Colonic mucosa (tissue), 4 donors: ENCODE data around the gene CHST3. TPM values are rescaled to one million over a fixed set of nuclear protein-coding genes. Genes with fewer than 3 reads are reported as not detected.

Source experiments
- DNase-seq: peaks from one replicate; pipeline ENCODE4 v3.0.0-alpha.2; 2020
- H3K27ac ChIP-seq: fragments of 200-600 bp; one replicate; pipeline ENCODE4 v1.8.0; 2021
- H3K27me3 ChIP-seq: fragments of 200-600 bp; one replicate; pipeline ENCODE4 v1.8.0; 2021
- H3K36me3 ChIP-seq: fragments of 200-600 bp; one replicate; pipeline ENCODE4 v1.8.0; 2021
- H3K4me1 ChIP-seq: fragments of 200-600 bp; one replicate; pipeline ENCODE4 v1.8.0; 2021; ENCODE audit warnings: mild to moderate bottlenecking
- H3K4me3 ChIP-seq: fragments of 200-600 bp; one replicate; pipeline ENCODE4 v1.8.0; 2021
- H3K9ac ChIP-seq, 2 donors: one replicate each; pipeline ENCODE4 v1.7.0; 2013; ENCODE audit warnings: control low read depth in 2 of 2, low read depth in 2 of 2, low read length in 2 of 2
- H3K9me3 ChIP-seq: fragments of 200-600 bp; one replicate; pipeline ENCODE4 v1.8.0; 2021
- CTCF ChIP-seq: fragments of 200-600 bp; IDR thresholded peaks from one replicate; pipeline ENCODE4 v1.8.0; 2022; ENCODE audit warnings: antibody characterized with exemption, mild to moderate bottlenecking
- intact Hi-C: fragments of 100-400 bp; cut with DNase I; formaldehyde crosslinking; loops from one replicate; pipeline ENCODE4 v1.14.1; 2022
- total RNA-seq, 2 donors: library from RNA; stranded (reverse); fragmentation: NEBNext Ultra II Directional in 1 of 2; extraction: Animal tissue kit (Norgen Biotek cat#: 25700) in 1 of 2; gene quantifications; one replicate each; pipeline ENCODE4 v1.2.1, GENCODE V29; 2021
- donor health status: healthy.
- donor health status: DM: no; HTN: no; CAD: no.
- donor health status: DM: no; HTN: no; CAD: no.

CHST3 gene
- total RNA-seq, 2 donors from 2014 or later, result 2.5 to 3.4 TPM

- H3K27ac ChIP-seq, result no peak overlapping the region
- no peaks in the 10 kb centered on the region for H3K27me3 ChIP-seq
- no peaks in the 10 kb centered on the region for H3K4me1 ChIP-seq
- no peaks in the 10 kb centered on the region for H3K36me3 ChIP-seq
- no peak for TF ChIP-seq CTCF
- no peak overlapping the region for H3K4me3 ChIP-seq
- H3K9me3 ChIP-seq, result no peaks in the 10 kb centered on the region
- no peak overlapping the region for H3K9ac ChIP-seq
- intact Hi-C loops, result no loop called here
- no peak for DNase-seq
These were observed 23.4 kb upstream of the CHST3 start for GRCh38 chr10:71940752-71941151.

GRCh38 chr10:71941318-71941717 lies 22.9 kb upstream of the CHST3 start:
- Histone ChIP-seq H3K9me3 (no peaks in the 10 kb centered on the region), H3K27ac (no peak overlapping the region), H3K36me3 (no peaks in the 10 kb centered on the region), H3K9ac (no peak overlapping the region), H3K4me3 (no peak overlapping the region), H3K27me3 (no peaks in the 10 kb centered on the region), H3K4me1 (no peaks in the 10 kb centered on the region)
- no peak for TF ChIP-seq CTCF
- no peak for DNase-seq
- intact Hi-C loops, result no loop called here

- no peak for TF ChIP-seq CTCF
- Histone ChIP-seq H3K4me3 (no peak overlapping the region), H3K4me1 (no peaks in the 10 kb centered on the region), H3K27me3 (no peaks in the 10 kb centered on the region), H3K9ac (no peak overlapping the region), H3K9me3 (no peaks in the 10 kb centered on the region), H3K27ac (no peak overlapping the region), H3K36me3 (no peaks in the 10 kb centered on the region)
- intact Hi-C loops, result no loop called here
- no peak for DNase-seq
These were observed 18.2 kb upstream of the CHST3 start for GRCh38 chr10:71945819-71946474.

- H3K9me3 ChIP-seq, result no peaks in the 10 kb centered on the region
- DNase-seq, result no peak
These were observed 17.5 kb upstream of the CHST3 start for GRCh38 chr10:71946700-71947099.

GRCh38 chr10:71948496-71949067 lies 15.6 kb upstream of the CHST3 start:
- no peaks in the 10 kb centered on the region for H3K9me3 ChIP-seq
- no peaks in the 10 kb centered on the region for H3K36me3 ChIP-seq
- DNase-seq, result no peak
- H3K4me3 ChIP-seq, result no peak overlapping the region
- H3K27ac ChIP-seq, result no peak overlapping the region
- no peaks in the 10 kb centered on the region for H3K27me3 ChIP-seq
- TF ChIP-seq CTCF, result no peak
- H3K4me1 ChIP-seq, result no peaks in the 10 kb centered on the region
- intact Hi-C loops, result no loop called here
- H3K9ac ChIP-seq, result no peak overlapping the region

More at GRCh38 chr10:71946700-71947099, 17.5 kb upstream of the CHST3 start:
- no peaks in the 10 kb centered on the region for H3K36me3 ChIP-seq
- no peak overlapping the region for H3K9ac ChIP-seq
- intact Hi-C loops, result no loop called here
- no peak overlapping the region for H3K4me3 ChIP-seq
- H3K4me1 ChIP-seq, result no peaks in the 10 kb centered on the region
- H3K27ac ChIP-seq, result no peak overlapping the region
- H3K27me3 ChIP-seq, result no peaks in the 10 kb centered on the region
- no peak for TF ChIP-seq CTCF
